LNCaP clone FGC (cell line): ENCODE results near the gene TMEM131L.

ENCODE experiments used
- DNase-seq: peaks from one replicate; pipeline ENCODE4 v3.0.0-alpha.2; 2011; ENCODE audit warnings: low read depth
- H3K4me3 ChIP-seq: 2 replicates; pipeline ENCODE4 v1.5.1; 2011; ENCODE audit warnings: mild to moderate bottlenecking, low read depth, low read length, control low read depth
- CTCF ChIP-seq: IDR thresholded peaks from 2 replicates; pipeline ENCODE4 v1.5.1; 2012; ENCODE audit warnings: mild to moderate bottlenecking; ENCODE audit not compliant: control insufficient read depth, insufficient read depth; ENCODE audit errors: extremely low read depth

The TMEM131L gene

DNA sequence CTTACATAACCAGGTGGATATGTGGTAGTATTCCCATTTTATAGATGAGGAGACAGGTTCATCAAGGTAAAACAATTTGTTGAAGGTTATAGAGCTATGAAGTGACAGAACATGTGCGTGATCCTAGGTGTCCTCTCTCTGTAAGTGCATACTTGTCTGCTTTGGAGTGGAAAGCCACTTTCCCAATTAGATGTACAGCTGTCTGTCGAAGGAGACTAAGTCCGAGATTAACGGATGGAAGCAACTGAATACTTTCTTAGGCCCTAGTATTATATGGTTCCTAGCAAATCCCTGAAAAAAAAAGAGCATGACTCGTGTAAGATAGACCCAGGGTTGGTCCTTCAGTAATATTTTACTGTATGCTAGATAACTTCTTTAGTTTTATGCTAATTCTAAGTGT is 19.7 kb downstream of the TMEM131L start:
- no peak for DNase-seq
- no peak for TF ChIP-seq CTCF
- H3K4me3 ChIP-seq: peak overlapping the region; percentile 22

DNA sequence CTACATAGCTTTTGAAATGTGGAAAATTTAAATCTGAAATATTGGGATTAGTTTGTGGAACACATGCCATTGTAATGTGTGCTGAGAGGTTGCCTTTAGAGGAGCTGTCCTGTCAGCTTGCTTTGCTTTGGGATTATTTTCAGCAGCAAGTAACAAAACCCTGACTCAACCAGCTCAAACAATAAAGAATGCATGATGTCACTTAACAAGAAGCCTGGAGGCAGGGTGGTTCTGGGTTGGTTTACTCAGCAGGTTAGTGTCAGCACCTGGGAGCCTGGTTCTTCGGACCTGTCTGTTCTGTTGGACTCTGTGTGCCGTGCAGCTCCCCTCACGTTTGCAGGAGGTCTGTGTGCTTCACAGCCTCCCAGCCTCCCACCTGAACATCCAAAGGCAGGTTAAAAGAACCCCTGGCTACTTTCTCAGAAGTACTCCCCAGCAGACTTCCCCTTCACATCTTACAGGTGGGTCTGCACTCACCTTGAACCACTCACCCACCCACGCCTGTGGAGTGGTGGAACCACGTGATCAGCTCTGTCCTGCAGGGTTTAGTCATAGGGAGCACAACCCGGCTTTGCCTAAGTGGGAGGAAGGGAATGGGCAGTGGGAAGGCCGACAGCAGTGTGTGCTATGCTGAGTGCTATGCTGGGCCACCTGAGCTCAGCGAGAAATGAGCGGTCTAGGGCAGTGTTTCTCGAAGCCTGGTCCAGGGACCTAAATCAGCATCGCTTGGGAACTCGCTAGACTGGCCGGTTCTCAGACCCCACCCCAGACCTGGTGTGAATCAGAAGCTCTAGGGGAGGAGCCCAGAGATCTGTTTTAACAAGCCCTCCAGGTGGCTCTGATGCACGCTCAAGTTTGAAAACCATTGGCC is 20.4 kb downstream of the TMEM131L start:
- H3K4me3 ChIP-seq: peak overlapping the region; percentile 23
- no peak for TF ChIP-seq CTCF
- DNase-seq: peak; percentile 98

GRCh38 chr4:153488006-153488891 is 22.1 kb downstream of the TMEM131L start:
- no peak for TF ChIP-seq CTCF
- DNase-seq: no peak
- H3K4me3 ChIP-seq: no peak overlapping the region

GRCh38 chr4:153489856-153490558 is 23.8 kb downstream of the TMEM131L start:
- no peak for TF ChIP-seq CTCF
- H3K4me3 ChIP-seq: no peak overlapping the region
- no peak for DNase-seq

DNA sequence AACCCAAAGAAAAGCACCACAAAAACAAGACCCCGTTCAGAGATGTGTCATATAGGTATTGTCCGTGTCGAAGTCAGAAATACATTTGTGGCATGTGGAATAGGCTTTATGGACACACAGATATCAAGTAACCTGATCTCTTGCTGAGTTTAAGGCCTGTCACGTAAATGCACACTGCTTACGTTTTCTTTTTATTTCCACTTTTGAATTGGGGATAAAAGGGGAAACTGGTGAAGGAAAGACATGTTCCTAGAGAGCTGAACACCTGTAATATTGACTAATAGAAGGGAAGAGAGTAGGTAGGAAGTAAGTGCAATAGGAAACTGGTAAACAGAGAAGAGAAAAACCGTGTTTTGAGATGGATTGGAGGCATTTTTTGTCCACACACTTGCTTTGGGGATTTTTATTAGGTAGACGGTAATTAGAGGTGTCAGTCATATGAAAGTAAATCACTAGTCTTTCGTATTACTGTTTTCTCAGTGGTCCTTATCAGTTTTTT is 24.9 kb downstream of the TMEM131L start:
- no peak for DNase-seq
- no peak for TF ChIP-seq CTCF
- no peak overlapping the region for H3K4me3 ChIP-seq

DNA sequence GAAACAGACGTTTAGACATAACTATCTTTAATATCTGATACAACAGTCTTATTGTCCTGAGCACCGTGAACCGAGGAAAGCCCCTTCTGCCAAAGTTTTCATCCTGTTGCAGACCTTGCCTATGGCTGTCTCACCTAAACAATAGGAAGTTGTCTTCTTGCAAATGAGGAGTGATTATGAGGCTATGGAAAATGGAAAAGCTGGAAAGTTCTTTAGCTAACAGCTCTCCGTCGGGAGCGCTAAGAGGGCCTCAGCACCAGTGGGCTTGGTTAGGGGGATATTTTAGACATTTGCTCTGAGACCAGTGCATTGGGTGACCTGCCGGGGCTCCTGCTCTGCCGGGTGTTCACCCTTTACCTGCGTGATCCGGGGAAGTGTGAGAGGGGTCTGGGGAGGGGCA is 28.4 kb downstream of the TMEM131L start:
- no peak for DNase-seq
- no peak for TF ChIP-seq CTCF
- H3K4me3 ChIP-seq: no peak overlapping the region
